ENCODE data around the gene FABP1. TPM values are rescaled to one million over a fixed set of nuclear protein-coding genes. Genes with fewer than 3 reads are reported as not detected.

The FABP1 gene
- polyA plus RNA-seq, 1 of the 3 experiments (the other 2 are of a cell fraction), result not detected

- no peaks in the 10 kb centered on the region for H3K36me3 ChIP-seq (replicated peaks in 1 of 2; ENCODE audit: control insufficient read depth in 1 of 2, insufficient read depth in 2 of 2, low read length in 1 of 2)
- POLR2A ChIA-PET, result no interaction called here
- no peaks in the 10 kb centered on the region for H4K20me1 ChIP-seq (ENCODE audit: insufficient read depth)
- no peak overlapping the region for H2AFZ ChIP-seq (ENCODE audit: low read depth)
- WGBS (ENCODE audit: low lambda C conversion rate), result 45% methylated on average over 3 of the region's 3 CpGs
- CTCF ChIA-PET, result interaction anchor here (0.8 to 0.9 kb wide), 5 partner anchors 11 to 52 kb away, joined by 3 read pairs; no protein-coding TSS in a partner anchor
- H3K9ac ChIP-seq, result no peak overlapping the region
- no peak for TF ChIP-seq SMC3 (IDR thresholded peaks at IDR 0.05; ENCODE audit: low read depth, low read length)
- no peak for TF ChIP-seq ELF1 (IDR thresholded peaks at IDR 0.05)
- TF ChIP-seq EZH2phosphoT487 (IDR thresholded peaks at IDR 0.05; ENCODE audit: borderline replicate concordance, low read depth), result no peak
- no peak for TF ChIP-seq GATA2 (CRISPR knock-in tag; IDR thresholded peaks at IDR 0.05)
- no peak for TF ChIP-seq FOXJ3 (CRISPR knock-in tag; IDR thresholded peaks at IDR 0.05)
- no peak for TF ChIP-seq JUND (IDR thresholded peaks at IDR 0.05)
- TF ChIP-seq IRF3 (IDR thresholded peaks at IDR 0.05; ENCODE audit: low read depth, low read length), result no peak
- no peak for TF ChIP-seq SIN3A (IDR thresholded peaks at IDR 0.05; ENCODE audit: borderline replicate concordance, low read depth, low read length)
- no peak for TF ChIP-seq PBX3 (IDR thresholded peaks at IDR 0.05)
- TF ChIP-seq TEAD4 (IDR thresholded peaks at IDR 0.05; ENCODE audit: borderline replicate concordance, insufficient read depth), result no peak
- TF ChIP-seq YY1 (IDR thresholded peaks at IDR 0.05; ENCODE audit: low read depth), result no peak
- TF ChIP-seq RXRA (IDR thresholded peaks at IDR 0.05; ENCODE audit: borderline replicate concordance, low read depth), result no peak
- TF ChIP-seq MEF2A (IDR thresholded peaks at IDR 0.05; ENCODE audit: borderline replicate concordance, low read depth), result no peak
- no peak for TF ChIP-seq FOSL2 (IDR thresholded peaks at IDR 0.05; ENCODE audit: borderline replicate concordance, low read depth)
- H3K4me2 ChIP-seq, result no peak overlapping the region
- H3K9me3 ChIP-seq, result no peaks in the 10 kb centered on the region
- no peaks in the 10 kb centered on the region for H3F3A ChIP-seq (replicated peaks; ENCODE audit: insufficient read depth)
- H3K27me3 ChIP-seq (ENCODE audit: insufficient read depth), result no peaks in the 10 kb centered on the region
- H3K27ac ChIP-seq (ENCODE audit: low read depth in 2 of 2, low read length in 1 of 2), result no peak overlapping the region
- no peak overlapping the region for H3K4me3 ChIP-seq (ENCODE audit: low read depth in 2 of 2, low read length in 1 of 2)
- H3K9me2 ChIP-seq, result no peaks in the 10 kb centered on the region
- no peaks in the 10 kb centered on the region for H3K79me2 ChIP-seq (ENCODE audit: insufficient read depth)
- no peaks in the 10 kb centered on the region; a peak in 1 of 4 replicates for H3K4me1 ChIP-seq (ENCODE audit: control insufficient read depth in 1 of 2, insufficient read depth in 2 of 2, low read depth in 1 of 2, low read length in 1 of 2)
- DNase-seq, result no peak
Observed at GRCh38 chr2:88091943-88092342, 35.9 kb downstream of the FABP1 start.

GRCh38 chr2:88090446-88091283 is 37.2 kb downstream of the FABP1 start:
- DNase-seq, result no peak
- Histone ChIP-seq H2AFZ (ENCODE audit: low read depth) (no peak overlapping the region), H3K9ac (no peak overlapping the region), H3K79me2 (ENCODE audit: insufficient read depth) (no peaks in the 10 kb centered on the region), H4K20me1 (ENCODE audit: insufficient read depth) (no peaks in the 10 kb centered on the region), H3K36me3 (replicated peaks in 1 of 2; ENCODE audit: control insufficient read depth in 1 of 2, insufficient read depth in 2 of 2, low read length in 1 of 2) (no peaks in the 10 kb centered on the region), H3F3A (replicated peaks; ENCODE audit: insufficient read depth) (no peaks in the 10 kb centered on the region), H3K4me3 (ENCODE audit: low read depth in 2 of 2, low read length in 1 of 2) (no peak overlapping the region), H3K4me2 (no peak overlapping the region), H3K9me3 (no peaks in the 10 kb centered on the region), H3K27me3 (ENCODE audit: insufficient read depth) (no peaks in the 10 kb centered on the region), H3K27ac (ENCODE audit: low read depth in 2 of 2, low read length in 1 of 2) (no peak overlapping the region), H3K4me1 (ENCODE audit: control insufficient read depth in 1 of 2, insufficient read depth in 2 of 2, low read depth in 1 of 2, low read length in 1 of 2) (no peaks in the 10 kb centered on the region; a peak in 1 of 4 replicates), H3K9me2 (no peaks in the 10 kb centered on the region)
- POLR2A ChIA-PET, result no interaction called here
- CTCF ChIA-PET, result interaction anchor here (0.9 to 1.6 kb wide), 3 partner anchors 16 to 30 kb away, joined by 3 to 10 read pairs (median 3); no protein-coding TSS in a partner anchor
- 71% methylated on average over 8 of the region's 8 CpGs for WGBS (ENCODE audit: low lambda C conversion rate)
- no peak for TF ChIP-seq FOXM1 (IDR thresholded peaks at IDR 0.05; ENCODE audit: low read depth)
- TF ChIP-seq SMC3 (IDR thresholded peaks at IDR 0.05; ENCODE audit: low read depth, low read length), result no peak

All from SK-N-SH (cell line).